Psoas muscle (tissue), 8 donors: ENCODE measurements around the gene METTL3. TPM values are rescaled to one million over a fixed set of nuclear protein-coding genes. Genes with fewer than 3 reads are reported as not detected.

Experiments
- ATAC-seq, 4 donors: fragments of 200-7000 bp; cut with Tn5 transposase; one replicate each; pipeline ENCODE4 v1.9.1; 2020; ENCODE audit warnings: moderate library complexity in 3 of 4, mild to moderate bottlenecking in 2 of 4
- DNase-seq, 2 donors: peaks; one replicate each; pipeline ENCODE4 v3.0.0-alpha.2; 2020
- H3K27ac ChIP-seq: fragments of 200-600 bp; one replicate; pipeline ENCODE4 v1.8.0; 2022
- H3K27me3 ChIP-seq, 3 donors: fragments of 200-600 bp in 1 of 3; one replicate each; pipeline versions ENCODE4 v1.6.1 to v1.8.0; 2013 to 2022; ENCODE audit warnings: low read length in 2 of 3, mild to moderate bottlenecking in 2 of 3, moderate library complexity in 1 of 3; ENCODE audit not compliant: insufficient read depth in 3 of 3
- H3K36me3 ChIP-seq, 2 donors: fragments of 200-600 bp in 1 of 2; one replicate each; pipeline versions ENCODE4 v1.6.1 to v1.8.0; 2013 to 2022; ENCODE audit warnings: low read depth in 1 of 2, mild to moderate bottlenecking in 1 of 2, moderate library complexity in 1 of 2; ENCODE audit not compliant: insufficient read depth in 1 of 2
- H3K4me1 ChIP-seq: fragments of 200-600 bp; one replicate; pipeline ENCODE4 v1.8.0; 2022
- H3K4me3 ChIP-seq: fragments of 200-600 bp; one replicate; pipeline ENCODE4 v1.8.0; 2022; ENCODE audit warnings: mild to moderate bottlenecking
- H3K9me3 ChIP-seq: fragments of 200-600 bp; one replicate; pipeline ENCODE4 v1.8.0; 2022
- WGBS, 3 donors: extraction: QIAGEN DNeasy Blood & Tissue Kit; methylation state at CpG; one replicate each; pipeline versions ENCODE4 v1.1.6 to v1.1.7; 2013; 5-methylcytosine and 5-hydroxymethylcytosine counted together
- intact Hi-C, 2 donors: fragments of 100-400 bp; cut with DNase I; formaldehyde crosslinking; loops; one replicate each; pipeline versions ENCODE4 v1.11.0 to v1.14.2; 2022
- long read RNA-seq, 2 donors: library from polyadenylated mRNA; unstranded; transcript quantifications; one replicate each; pipeline ENCODE4 v2.0.0, GENCODE V29; 2021
- polyA plus RNA-seq, 3 donors: library from polyadenylated mRNA; stranded (reverse); fragments of 200-250 nt; gene quantifications; one replicate each; pipeline ENCODE4 v1.2.3, GENCODE V29; 2013
- total RNA-seq, 4 donors: library from RNA; stranded (reverse); fragmentation: NEBNext Ultra II Directional in 2 of 4; extraction: Animal tissue kit (Norgen Biotek cat#: 25700) in 2 of 4; gene quantifications; one replicate each; pipeline versions ENCODE4 v1.2.1 to v1.2.4, GENCODE V29; 2021 to 2023
- TF ChIP-seq, protein P1 (sequence below): fragments of 200-600 bp; IDR thresholded peaks from one replicate; pipeline ENCODE4 v1.8.0; 2022; ENCODE audit warnings: antibody characterized with exemption
- donor health status: healthy with polysubstance abuse.
- donor health status: DM: no; HTN: no; CAD: no; lungs with moderate emphysema.
- donor health status: Bipolar disorder and iron deficiency.
- donor health status: healthy.
- donor health status: DM: yes; HTN: yes; CAD: no.
- donor health status: DM: no; HTN: no; CAD: no.
- donor health status: DM: no; HTN: no; CAD: no.
- donor health status: DM: yes; HTN: yes; CAD: no.

Gene METTL3
- total RNA-seq (10 to 100 TPM; 17.5 to 22.1 (median 20.6) TPM), polyA plus RNA-seq (10 to 100 TPM; 17.8 to 43.9 (median 26.7) TPM)
- long read RNA-seq, donor 1, transcript METTL3-201 (11 exons, 2,015 nt), result major isoform, 14 of 17 reads
- long read RNA-seq, donor 1, partial matches to known transcripts, result 2 of 17 reads
- long read RNA-seq, donor 1, other reads (novel, unspliced or antisense), result 0 of 17 reads
- long read RNA-seq, donor 2, transcript METTL3-201 (11 exons, 2,015 nt), result major isoform, 14 of 66 reads
- long read RNA-seq, donor 2, partial matches to known transcripts, result 2 of 66 reads
- long read RNA-seq, donor 2, other reads (novel, unspliced or antisense), result 49 of 66 reads

DNA sequence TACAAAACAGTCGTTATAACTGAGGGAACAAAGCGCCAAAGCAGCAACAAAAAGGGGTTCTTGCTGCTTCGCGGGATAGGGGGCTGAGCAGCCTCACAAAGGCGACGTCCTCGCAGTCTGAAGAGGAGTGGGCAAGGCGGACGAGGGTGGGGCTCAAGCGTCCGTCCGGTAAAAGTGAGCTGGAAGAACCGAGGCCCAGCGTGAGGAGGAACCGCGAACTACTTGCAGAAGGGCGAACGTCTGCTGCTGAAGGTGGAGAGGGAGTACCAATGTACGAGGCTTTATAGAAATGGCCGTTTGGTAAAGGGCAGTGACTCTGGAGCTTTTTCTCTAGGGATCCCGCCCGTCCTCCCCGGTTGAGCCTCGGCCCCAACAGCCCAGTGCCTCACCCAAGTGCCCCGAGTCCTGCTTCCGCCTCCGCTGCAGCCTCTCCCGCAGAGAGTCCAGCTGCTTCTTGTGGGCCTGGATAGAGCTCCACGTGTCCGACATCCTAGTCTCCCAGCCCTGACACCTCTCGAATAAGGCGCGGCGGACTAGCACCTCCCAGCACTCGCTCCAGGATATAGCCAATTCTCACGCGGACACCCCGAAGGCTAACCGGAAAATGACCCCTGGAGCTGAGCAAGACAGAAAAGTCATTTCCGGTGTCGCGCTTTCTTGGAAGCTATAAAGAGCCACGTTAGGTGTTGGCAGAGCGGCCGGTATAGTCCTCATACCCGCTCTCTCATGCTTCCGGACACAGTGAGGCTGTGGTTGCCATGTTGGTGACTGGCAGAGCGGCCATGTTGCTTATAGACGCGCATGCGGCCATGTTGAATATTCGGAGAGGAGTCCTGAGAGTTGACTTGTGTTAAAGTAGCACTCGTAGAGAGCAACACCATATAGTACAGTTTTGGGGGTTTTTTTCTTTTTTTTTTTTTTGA is at the start of gene METTL3:
TSS of gene METTL3 (minus strand) at position 606 of the 923 bp plus-strand sequence. CDS start at position 489, 117 bp downstream.
- intact Hi-C loops, result loop anchor here (2.0 to 5.0 kb wide), 2 partner anchors 34 kb away; partner anchors contain the start of genes RAB2B (in 2 of the 2) and TOX4 (in 2 of the 2)
- 0 to 1% (median 0%) methylated on average over 53 of the region's 53 CpGs for WGBS, 3 donors

DNA sequence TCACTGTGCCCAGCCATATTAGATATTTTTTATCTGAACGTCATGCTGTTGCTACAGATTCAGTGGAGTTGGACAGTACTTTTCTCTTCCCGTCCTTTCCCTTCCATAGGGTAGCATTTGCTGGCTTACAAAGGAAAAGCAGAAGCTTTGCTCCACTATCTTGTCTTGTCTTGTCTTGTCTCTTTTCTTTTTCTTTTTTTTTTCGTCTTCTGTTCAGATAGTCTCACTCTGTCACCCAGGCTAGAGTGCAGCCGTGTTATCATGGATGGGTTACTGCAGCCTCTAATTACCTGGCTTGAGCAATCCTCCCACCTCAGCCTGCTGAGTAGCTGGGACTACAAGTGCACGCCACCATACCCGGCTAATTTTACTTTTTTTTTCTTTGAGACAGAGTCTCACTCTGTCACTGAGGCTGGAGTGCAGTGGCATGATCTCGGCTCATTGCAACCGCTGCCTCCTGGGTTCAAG is 47.6 kb upstream of the METTL3 start:
- Histone ChIP-seq H3K36me3 (no peaks in the 10 kb centered on the region), H3K27me3 (no peaks in the 10 kb centered on the region), H3K9me3 (no peaks in the 10 kb centered on the region), H3K4me1 (no peaks in the 10 kb centered on the region), H3K27ac (no peak overlapping the region), H3K4me3 (no peak overlapping the region)
- no peak for DNase-seq
- intact Hi-C loops, result loop anchor here (5.0 to 10.0 kb wide), 2 partner anchors 61 to 84 kb away; partner anchors contain the start of genes RAB2B (in 1 of the 2) and TOX4 (in 1 of the 2)
- TF ChIP-seq, protein P1, sequence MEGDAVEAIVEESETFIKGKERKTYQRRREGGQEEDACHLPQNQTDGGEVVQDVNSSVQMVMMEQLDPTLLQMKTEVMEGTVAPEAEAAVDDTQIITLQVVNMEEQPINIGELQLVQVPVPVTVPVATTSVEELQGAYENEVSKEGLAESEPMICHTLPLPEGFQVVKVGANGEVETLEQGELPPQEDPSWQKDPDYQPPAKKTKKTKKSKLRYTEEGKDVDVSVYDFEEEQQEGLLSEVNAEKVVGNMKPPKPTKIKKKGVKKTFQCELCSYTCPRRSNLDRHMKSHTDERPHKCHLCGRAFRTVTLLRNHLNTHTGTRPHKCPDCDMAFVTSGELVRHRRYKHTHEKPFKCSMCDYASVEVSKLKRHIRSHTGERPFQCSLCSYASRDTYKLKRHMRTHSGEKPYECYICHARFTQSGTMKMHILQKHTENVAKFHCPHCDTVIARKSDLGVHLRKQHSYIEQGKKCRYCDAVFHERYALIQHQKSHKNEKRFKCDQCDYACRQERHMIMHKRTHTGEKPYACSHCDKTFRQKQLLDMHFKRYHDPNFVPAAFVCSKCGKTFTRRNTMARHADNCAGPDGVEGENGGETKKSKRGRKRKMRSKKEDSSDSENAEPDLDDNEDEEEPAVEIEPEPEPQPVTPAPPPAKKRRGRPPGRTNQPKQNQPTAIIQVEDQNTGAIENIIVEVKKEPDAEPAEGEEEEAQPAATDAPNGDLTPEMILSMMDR, result no peak
- ATAC-seq, result no peak
- 86 to 88% (median 88%) methylated on average over 8 of the region's 8 CpGs for WGBS, 3 donors

More for the DNA sequence above, at the start of gene METTL3:
- DNase-seq (peak; percentile 97 to 99), ATAC-seq (peak; percentile 98 to 99 (median 99))
- H3K27ac ChIP-seq, result peak within 1 kb of the TSS; percentile 90
- H3K9me3 ChIP-seq, result no peaks in the 10 kb centered on the region
- H3K4me3 ChIP-seq, result peak within 1 kb of the TSS; percentile 98
- TF ChIP-seq, protein P1, result no peak
- no peaks in the 10 kb centered on the region for H3K27me3 ChIP-seq
- H3K36me3 ChIP-seq, result peaks cover 0 to 24% of the 10 kb centered on the region in 2 donors
- H3K4me1 ChIP-seq, result peaks cover 15% of the 10 kb centered on the region

DNA sequence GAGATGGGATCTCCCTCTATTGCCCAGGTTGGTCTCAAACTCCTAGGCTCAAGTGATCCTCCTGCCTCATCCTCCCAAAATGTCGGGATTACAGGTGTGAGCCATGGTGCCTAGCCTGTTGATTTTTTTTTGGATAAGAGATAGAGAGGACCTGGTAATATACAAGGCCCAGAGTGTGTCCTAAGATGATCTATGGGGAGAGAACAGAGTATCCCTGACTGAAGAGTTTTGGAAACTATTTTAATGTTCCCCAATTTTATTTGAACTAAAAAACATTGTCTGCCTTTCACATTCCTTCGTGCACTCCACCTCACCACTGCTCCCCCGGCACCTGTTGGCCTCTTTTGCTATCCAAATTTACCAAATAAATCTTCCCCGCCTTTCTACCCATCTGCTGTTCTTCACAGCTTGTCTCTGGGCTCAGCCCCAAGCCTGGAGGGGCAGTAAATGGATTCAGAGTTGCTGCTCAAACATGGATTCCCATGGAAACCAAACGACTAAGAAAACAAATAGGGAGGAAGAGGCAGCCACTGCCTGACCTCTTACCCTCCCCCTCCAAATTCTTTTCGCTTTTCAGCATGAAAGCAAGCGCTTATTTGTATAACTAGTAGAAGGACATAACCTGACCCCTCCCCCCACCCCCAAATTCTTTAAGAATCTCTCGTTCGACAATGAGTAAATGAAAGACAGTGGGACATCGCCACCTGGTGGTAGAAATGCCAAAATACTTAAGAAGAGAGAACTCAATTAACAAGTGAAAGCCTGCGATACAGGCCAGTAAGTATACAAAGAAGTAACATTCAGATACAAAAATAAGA is 46.2 kb upstream of the METTL3 start:
- Histone ChIP-seq H3K27me3 (no peaks in the 10 kb centered on the region), H3K27ac (no peak overlapping the region), H3K4me3 (peak overlapping the region; percentile 56), H3K4me1 (no peaks in the 10 kb centered on the region), H3K9me3 (no peaks in the 10 kb centered on the region), H3K36me3 (no peaks in the 10 kb centered on the region)
- intact Hi-C loops, result loop anchor here (5.0 to 10.0 kb wide), 2 partner anchors 60 to 82 kb away; partner anchors contain the start of genes RAB2B (in 1 of the 2) and TOX4 (in 1 of the 2)
- ATAC-seq (peak in 3 of 4 donors; percentile 53 to 86 (median 72)), DNase-seq (peak; percentile 28 to 69)
- TF ChIP-seq, protein P1, result peak; percentile 78
- 9 to 10% (median 9%) methylated on average over 11 of the region's 11 CpGs for WGBS, 3 donors
